SK-N-MC (cell line): Measurements from ENCODE around the gene OR52A5.

Experiments used
- EZH2 ChIP-seq: fragments of 200-600 bp; sonication (generic); IDR thresholded peaks from one replicate; pipeline ENCODE4 v1.6.1; 2017; ENCODE audit warnings: antibody characterized with exemption
- POLR2AphosphoS5 ChIP-seq: IDR thresholded peaks from 2 replicates; pipeline ENCODE4 v1.6.1; 2012; ENCODE audit warnings: mild to moderate bottlenecking, low read depth, low read length, borderline replicate concordance

DNA sequence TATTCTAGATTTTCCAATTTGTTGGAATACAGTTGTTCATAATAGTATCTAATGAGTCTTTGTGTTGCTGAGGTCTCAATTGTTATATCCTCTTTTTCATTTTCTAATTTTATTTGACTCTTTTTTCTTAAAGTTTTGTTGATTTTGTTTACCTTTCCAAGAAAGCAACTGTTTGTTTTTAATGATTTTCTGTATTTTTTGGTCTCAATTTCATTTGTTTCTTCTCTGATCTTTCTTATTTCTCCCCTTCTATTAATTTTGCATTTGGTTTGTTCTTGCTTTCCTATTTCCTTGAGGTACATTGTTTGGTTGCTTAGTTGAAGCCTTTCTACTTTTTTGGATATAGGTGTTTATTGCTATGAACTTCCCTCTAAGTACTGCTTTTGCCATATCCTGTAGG is 21.6 kb upstream of the OR52A5 start:
- TF ChIP-seq EZH2: no peak
- TF ChIP-seq POLR2AphosphoS5: no peak
